IPS-11a (cell line): Measurements from ENCODE around the gene IFNA10.
"Not testable (repeated sequence)": the region's sequence is repeated elsewhere in the genome, so short reads cannot be mapped to it uniquely, and the experiment has no call there.

ENCODE experiments used
- H3K4me3 ChIP-seq: one replicate; pipeline ENCODE4 v1.5.1; 2013; ENCODE audit warnings: low read depth, low read length, control low read depth

IFNA10 gene

DNA sequence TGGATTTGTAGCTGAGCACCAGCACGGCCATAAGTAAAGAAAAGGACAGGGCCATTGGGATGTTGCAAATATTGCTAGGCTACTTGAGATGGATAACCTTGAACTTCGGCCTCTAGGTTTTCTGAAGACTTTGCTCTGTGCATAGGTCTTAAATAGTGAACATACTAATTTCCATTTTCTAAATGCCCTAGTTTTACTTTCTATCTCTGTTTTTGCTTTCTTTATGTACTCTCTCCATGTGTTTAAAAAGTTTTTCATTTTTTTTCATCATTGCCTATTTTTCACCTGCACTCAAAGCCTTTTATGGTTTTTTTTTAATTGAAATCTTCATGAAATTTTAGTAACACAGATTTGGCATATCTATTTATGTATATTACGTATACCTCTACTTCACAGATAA, at the start of gene IFNA10:
Gene IFNA10 (minus strand): TSS at position 101 of the 400 bp plus-strand sequence. CDS start 46 bp downstream, at position 55.
- not testable (repeated sequence) for H3K4me3 ChIP-seq

DNA sequence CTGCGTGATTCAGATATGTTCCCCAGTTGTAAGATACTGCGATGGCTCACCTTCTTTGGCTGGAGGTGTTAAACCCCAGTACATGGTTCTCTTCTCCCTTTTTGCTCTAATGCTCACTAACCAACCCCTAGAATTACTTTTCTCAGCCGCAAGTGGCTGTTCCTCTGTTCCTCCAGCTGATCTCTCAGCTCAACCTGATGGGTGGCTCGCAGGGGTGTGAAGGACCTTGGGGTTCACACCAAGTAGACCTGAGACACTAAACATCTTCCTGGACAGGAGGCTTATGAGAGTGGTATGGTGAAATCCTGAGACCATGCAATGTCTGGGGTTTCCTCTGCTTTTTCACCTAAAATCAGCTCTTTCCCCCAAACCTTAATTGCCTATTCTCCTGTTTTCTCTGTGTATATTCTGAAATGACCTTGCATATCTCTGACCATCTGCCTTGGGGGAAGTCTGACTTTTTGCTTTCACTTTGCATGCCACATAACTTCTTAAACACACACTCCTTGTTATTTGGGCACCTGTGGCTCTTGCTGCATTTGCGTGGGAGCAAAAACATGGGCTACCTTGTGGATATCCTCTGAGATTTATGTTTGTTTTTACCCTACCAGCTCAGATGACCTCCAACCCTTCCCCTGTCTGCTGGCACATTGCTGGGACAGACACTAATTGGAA, 48.7 kb upstream of the IFNA10 start:
- no peak overlapping the region for H3K4me3 ChIP-seq

DNA sequence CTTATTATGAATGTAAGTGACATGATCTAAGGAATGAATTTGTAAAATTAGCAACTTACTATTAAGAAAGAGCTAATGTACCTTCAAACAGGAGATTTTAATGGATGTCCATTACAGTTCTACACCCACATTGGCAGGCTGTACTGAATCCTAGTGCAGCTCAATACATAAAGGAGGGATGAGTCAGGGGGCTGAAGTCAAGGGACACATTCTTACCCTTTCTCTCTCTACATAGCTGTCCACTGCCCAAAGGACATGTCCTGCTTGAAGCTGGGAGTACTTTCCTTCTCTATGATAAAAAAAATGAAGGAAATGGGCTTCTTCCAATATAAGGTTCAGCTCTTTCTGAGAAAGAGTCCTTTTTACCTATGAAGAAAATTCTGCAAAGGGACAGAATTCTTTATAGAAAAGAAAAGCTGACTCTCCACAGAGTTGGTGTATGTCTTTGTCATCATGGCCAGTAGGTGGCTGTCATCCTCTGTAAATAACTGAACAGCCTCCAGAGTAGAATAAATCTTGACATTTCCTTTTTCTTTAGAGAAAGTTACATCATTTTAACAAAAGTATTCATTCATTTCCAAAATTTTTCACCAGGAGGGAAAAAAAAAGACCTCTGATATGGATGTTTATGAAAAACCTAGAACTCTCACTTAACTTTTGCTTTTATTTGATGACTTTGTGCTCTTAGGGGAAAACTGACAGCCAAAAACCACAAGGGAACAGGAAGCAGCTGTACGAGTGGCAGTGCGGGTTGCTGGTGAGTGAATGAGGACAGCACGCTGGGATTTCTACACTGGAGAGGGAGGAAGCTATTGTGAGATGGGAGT, 46.0 kb upstream of the IFNA10 start:
- no peak overlapping the region for H3K4me3 ChIP-seq

- H3K4me3 ChIP-seq: no peak overlapping the region
These were observed 44.7 kb upstream of the IFNA10 start for GRCh38 chr9:21251638-21252037.

DNA sequence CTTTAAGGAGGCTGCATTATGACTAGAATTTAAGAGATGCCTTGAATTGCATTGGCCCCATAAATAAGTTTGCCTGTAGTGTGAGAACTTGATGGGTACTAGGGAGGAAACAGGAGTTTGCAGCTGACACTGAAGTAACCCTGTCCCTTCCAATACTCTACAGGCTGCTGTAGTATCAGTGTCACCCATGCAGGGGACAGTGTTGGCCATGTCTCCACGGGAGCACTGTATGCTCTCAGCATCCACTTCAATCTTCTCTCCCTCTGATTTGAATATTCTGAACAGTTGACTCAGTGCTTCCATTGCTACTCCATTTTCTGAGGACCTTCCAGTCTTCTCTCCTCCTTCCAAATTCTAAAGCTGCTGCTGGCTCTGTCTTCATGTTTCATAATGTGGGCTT, 44.2 kb upstream of the IFNA10 start:
- no peak overlapping the region for H3K4me3 ChIP-seq

DNA sequence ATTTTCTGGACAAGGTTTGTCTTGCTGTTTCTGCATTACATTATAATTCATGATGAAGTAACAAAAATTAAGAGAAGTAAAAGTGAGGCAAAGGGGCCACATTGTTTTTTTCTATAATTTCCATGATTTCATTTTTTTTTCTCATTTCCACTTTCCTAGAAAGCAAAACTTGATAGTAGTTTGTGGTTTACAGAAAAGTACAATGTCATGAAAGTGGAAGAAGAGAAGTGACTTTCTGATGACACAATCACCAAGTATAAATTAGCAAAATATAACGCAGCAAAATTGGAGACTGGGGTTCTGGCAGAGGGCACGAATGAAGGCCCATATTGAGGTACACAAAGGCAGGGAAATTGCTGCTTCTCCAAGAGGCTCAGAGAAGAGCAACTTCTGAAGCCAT, 37.9 kb upstream of the IFNA10 start:
- H3K4me3 ChIP-seq: no peak overlapping the region

DNA sequence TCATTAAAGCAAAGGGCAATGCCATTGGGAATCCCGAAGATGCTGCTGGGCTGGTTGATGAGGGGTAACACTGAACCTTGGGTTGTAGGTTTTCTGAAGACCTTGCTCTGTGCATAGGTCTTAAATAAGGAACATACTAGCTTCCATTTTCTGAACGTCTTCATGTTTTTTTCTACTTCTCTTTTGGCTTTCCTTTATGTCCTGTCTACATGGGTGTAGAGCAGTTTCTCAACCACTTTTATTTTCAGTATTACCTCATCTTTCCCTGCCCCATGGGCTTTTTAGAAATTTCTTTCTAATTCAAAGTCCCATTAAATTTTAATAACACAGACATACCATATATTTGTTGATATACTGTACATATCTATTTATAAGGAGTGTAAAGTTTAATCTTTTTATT, 33.0 kb upstream of the IFNA10 start, which contains the start of gene IFNA14:
Gene IFNA14 (minus strand): TSS at position 95 of the 400 bp plus-strand sequence. CDS start 70 bp downstream, at position 25.
- no peak within 1 kb of the TSS for H3K4me3 ChIP-seq

DNA sequence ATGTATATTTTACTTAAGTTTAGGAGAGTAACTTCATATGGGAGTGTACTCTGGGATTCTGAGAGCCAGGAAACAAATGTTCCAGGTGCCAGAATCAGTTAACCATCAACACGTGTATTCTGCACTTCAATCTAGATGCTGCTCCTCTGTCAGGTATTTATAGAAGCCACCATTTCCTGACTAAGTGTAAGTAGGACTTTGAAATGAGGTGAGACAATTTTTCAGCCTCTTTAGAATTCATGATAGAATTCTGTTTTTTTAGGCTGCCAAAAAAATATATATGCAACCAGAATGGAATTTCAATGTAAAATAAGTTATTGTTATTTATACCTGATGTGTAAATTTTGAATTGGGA, 29.4 kb upstream of the IFNA10 start:
- not testable (repeated sequence) for H3K4me3 ChIP-seq

- H3K4me3 ChIP-seq: not testable (repeated sequence)
These were observed 28.8 kb upstream of the IFNA10 start for GRCh38 chr9:21235468-21236359.

DNA sequence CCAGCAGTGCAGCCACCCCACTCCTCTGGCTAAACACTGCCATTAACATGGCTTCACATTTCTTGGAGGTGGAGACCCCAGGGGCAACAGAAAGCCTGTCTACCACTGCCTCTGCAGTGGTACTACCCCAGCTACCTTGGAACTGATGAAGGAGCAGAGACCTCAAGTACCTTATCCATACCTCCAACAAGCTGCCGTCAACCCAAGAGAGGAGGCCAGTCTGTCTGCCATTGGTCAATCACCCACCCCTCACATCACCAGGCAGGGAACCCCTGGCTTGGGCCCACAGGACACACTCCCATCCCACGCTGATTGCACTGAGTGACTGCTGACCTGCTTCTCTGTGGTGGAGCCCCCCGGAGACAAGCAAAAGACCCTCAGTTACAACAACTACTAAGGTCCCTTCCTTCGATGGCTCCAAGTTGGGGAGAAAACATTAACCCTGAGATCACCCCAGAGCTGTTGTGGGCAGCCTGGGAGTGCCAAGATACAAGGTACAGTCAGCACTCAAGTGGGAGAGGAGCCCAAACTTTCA, 27.3 kb upstream of the IFNA10 start:
- H3K4me3 ChIP-seq: no peak overlapping the region

GRCh38 chr9:21233258-21233657, 26.3 kb upstream of the IFNA10 start:
- H3K4me3 ChIP-seq: no peak overlapping the region

- H3K4me3 ChIP-seq: no peak within 1 kb of the TSS
These were observed 21.2 kb upstream of the IFNA10 start, which contains the start of gene IFNA17 for GRCh38 chr9:21228122-21228521. Gene IFNA17, minus strand, starts transcription at chr9:21228222. Its CDS starts 49 bp downstream, at chr9:21228173.

DNA sequence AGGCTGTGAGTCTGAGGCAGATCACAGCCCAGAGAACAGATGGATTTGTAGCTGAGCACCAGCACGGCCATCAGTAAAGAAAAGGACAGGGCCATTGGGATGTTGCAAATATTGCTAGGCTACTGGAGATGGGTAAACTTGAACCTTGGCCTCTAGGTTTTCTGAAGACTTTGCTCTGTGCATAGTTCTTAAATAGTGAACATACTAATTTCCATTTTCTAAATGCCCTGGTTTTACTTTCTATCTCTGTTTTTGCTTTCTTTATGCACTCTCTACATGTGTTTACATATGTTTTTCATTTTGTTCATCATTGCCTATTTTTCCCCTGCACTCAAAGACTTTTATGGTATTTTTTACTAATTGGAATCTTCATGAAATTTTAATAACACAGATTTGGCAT, 10.3 kb upstream of the IFNA10 start, which contains the start of gene IFNA16:
Gene IFNA16 (minus strand): TSS at position 101 of the 400 bp plus-strand sequence. CDS start 6 bp downstream, at position 95.
- H3K4me3 ChIP-seq: not testable (repeated sequence)

DNA sequence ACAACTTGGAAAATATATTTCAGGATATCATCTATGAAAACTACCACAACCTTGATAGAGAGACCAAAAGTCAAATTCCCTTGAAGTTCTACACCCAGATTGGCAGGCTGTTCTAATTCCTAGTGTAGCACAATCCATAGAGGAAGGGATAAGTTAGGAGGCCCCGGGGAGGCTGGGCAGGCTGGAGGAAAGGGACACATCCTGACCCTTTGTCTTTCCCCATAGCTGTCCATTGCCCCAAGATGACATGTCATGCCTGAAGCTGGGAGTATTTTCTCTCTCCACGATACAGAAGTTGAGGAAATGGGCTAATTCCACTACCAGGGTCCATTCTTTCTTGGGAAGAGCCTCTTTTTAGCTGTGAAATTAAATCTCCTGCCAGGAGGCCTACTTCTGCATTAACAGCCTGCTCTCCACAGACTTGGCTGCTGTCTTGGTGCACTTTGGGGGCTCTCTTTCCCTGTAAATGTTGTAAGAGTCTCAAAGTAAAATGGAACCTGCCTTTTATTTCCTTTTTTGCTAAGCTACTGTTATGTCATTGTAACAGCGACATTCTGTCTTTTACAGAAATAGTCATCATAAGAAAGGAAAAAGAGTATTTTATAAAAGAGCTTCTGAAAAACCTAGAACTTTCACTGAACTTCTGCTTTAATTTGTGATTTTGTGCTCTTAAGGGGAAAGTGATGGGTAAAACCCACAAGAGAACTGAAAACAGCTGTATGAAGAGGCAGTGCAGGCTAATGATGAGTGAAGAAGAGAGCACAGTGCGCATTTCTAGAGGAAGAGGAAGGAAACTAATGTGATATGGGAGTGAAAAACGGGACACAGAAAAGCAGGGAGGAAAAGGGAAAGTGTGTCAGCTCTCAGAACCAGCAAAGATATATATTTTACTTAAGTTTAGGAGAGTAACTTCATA, 6.7 kb upstream of the IFNA10 start:
- H3K4me3 ChIP-seq: not testable (repeated sequence)

- H3K4me3 ChIP-seq: not testable (repeated sequence)
These were observed 5.2 kb upstream of the IFNA10 start for GRCh38 chr9:21212160-21212559.

DNA sequence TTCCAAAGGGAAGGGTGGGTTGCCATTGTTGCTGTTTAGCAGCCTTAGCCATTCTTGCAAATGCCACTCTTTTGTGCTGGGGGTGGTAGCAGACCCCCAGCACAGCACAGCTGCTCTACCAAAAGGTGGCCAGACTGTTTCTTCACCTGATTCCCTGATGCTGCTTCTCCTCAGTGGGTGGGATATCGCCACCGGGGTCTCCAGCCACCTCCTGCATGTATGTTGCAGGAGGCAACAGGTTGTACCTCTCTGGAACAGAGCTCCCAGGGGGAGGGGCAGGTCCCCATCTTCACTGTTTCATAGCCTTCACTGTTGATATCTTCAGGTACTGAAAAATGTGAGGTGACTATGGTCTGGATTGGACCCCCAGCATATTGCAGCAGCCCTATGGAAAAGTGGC, 3.8 kb upstream of the IFNA10 start:
- H3K4me3 ChIP-seq: not testable (repeated sequence)

DNA sequence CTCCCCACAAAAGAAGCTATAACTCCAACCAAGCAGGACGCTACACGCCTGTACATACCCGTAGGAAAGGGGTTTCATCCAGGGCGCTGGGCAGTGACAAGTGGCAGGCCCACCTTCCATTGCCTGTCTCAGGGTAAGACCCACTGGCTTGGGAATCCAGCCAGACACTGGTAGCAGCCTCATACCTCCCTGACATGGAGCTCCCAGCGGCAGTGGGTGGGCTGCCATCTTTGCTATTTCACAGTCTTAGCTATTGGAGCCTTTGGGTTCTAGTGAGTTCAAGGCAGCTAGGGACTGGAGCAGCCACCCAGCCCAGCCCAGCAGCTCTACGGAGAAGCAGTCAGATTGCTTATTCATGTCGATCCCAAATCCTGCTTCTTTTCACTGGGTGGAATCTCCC, 3.4 kb upstream of the IFNA10 start:
- H3K4me3 ChIP-seq: no peak overlapping the region

- H3K4me3 ChIP-seq: no peak overlapping the region
These were observed 1.7 kb downstream of the IFNA10 start for GRCh38 chr9:21205204-21205603.

DNA sequence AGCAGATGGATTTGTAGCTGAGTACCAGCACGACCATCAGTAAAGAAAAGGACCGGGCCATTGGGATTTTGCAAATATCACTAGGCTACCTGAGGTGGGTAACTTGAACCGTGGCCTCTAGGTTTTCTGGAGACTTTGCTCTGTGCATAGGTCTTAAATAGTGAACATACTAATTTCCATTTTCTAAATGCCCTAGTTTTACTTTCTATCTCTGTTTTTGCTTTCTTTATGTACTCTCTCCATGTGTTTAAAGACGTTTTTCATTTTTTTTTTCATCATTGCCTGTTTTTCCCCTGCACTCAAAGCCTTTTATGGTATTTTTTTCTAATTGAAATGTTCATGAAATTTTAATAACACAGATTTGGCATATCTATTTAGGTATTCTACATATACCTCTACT, 4.8 kb downstream of the IFNA10 start, which contains the start of gene IFNA7:
Gene IFNA7 (minus strand): TSS at position 101 of the 400 bp plus-strand sequence. CDS start 40 bp downstream, at position 61.
- H3K4me3 ChIP-seq: not testable (repeated sequence)
